ENCODE results near the gene RANBP9.

RANBP9 gene

GRCh38 chr6:13677878-13678254 lies 33.8 kb downstream of the RANBP9 start:
- FAIRE-seq: no peak

DNA sequence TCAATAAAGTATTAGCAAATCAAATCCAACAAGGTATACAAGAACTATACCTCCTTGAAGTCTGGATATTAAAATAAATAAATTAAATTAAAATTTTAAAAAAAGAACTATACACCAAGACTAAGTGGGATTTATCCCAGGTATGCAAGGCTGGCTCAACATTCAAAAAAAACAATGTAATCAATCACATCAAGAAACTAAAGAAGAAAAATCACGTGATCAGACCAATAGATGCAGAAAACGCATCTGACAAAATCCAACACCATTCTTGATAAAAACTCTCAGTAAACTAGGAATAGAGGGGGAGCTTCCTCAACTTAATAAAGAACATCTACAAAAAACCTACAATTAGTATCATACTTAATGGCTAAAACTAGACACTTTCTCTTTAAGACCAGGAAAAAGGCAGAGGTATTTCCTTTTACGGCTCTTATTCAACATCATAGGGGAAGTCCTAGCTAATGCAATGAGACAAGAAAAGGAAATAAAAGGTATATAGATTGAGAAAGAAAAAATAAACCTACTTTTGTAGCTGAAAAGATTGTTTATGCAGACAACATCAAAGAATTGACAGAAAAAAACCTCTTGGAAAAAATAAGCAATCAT lies 35.0 kb downstream of the RANBP9 start:
- no peak for FAIRE-seq

DNA sequence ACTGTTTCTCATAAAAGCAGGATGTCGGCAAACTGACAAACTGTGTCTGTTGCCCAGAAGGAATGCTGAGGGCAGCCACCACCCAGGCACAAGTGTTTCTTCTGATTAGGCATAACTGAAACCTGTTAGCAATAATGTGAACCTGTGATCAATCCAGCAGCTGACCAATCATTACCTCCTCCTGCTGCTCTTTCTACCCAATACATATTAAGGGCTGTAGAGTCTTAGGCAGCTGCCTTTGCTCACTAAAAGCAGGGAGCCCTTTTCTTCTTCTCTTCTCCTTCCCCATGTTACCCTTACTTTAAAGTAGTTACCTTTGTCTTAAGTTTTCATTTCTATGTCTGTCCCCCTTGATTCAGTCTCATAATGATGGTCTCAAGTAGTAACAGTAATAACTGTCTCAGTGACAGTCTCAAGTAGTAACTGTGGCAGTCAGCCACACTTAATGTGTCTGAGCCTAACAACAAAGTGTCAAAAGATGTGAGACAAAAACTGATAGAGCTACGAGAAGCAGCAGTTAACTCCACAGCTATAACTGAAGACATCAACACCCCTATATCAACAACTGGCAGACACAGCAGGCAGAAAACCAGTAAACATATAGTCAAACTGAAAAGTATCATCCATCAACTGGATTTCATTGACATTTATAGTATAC lies 37.0 kb downstream of the RANBP9 start:
- FAIRE-seq: no peak

DNA sequence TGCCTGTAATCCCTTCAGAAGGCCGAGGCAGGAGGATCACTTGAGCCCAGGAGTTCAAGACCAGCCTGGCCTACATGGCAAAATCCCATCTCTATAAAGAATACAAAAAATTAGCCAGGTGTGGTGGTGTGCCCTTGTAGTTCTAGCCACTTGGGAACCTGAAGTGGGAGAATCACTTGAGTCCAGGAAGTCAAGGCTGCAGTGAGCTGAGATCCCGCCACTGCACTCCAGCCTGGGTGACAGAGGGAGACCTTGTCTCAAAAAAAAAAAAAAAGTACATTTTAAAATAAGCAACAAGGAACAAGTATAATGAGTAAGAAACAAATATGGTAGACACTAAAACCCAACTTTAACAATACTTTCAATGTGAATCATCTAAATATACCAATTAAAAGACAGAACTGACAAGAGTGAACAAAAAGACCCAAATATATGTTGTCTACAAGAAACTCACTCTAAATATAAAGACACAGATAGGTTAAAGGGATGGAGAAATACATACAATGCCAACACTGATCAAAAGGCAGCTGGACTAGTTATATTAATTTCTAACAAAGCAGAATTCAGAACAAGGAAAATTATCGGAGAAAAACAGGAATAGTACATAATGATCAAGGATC lies 37.7 kb downstream of the RANBP9 start:
- no peak for FAIRE-seq

DNA sequence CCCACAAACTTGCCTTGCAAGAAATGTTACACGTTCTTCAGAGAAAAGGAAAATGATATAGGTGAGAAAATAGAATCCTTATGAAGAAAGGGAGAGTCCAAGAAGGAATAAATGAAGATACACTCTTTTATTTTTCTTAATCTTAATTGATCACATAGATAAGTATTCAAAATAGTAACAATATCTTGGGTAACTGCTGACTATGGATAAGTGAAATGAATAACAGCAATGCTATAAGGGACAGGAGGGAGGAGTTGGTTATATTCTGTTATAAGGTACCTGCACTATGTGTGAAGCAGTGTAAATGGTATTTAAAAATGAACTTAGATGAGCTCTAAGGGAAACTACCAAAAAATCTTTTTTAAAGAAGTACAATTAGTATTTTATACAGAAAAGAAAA lies 38.3 kb downstream of the RANBP9 start:
- FAIRE-seq: no peak

DNA sequence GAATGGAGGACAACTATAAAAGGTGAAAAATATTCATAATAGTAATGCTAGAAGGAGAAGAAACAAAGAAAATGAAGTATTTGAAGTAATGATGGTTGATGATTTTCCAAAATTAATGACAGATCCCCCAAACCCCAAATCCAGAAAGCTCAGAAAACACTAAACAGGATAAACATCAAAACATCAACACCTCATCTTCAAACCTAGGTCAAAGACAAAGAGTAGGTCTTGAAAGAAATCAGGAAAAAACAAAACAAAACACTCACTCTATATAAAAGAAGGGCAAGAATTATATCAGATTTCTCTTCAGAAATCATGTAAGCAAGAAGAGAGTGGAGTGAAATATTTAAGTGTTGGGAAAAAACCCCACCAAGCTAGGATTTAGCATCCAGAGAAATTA lies 38.7 kb downstream of the RANBP9 start:
- no peak for FAIRE-seq

GRCh38 chr6:13671548-13672127 lies 40.0 kb downstream of the RANBP9 start:
- no peak for FAIRE-seq

DNA sequence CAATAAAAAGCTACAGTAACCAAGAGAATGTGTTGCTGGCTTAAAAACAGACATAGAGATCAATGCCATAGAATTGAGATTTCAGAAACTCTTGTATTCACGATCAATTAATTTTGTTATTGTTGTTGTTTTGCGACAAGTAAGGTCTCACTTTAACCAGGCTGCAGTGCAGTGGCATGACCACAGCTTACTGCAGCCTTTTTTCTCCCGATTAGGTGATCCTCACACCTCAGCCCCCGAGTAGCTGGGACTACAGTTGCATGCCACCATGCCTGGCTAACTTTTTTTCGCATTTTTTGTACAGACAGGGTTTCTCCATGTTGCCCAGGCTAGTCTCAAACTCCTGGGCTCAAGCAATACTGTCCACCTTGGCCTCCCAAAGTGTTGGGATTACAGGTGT lies 42.2 kb downstream of the RANBP9 start:
- FAIRE-seq: no peak

DNA sequence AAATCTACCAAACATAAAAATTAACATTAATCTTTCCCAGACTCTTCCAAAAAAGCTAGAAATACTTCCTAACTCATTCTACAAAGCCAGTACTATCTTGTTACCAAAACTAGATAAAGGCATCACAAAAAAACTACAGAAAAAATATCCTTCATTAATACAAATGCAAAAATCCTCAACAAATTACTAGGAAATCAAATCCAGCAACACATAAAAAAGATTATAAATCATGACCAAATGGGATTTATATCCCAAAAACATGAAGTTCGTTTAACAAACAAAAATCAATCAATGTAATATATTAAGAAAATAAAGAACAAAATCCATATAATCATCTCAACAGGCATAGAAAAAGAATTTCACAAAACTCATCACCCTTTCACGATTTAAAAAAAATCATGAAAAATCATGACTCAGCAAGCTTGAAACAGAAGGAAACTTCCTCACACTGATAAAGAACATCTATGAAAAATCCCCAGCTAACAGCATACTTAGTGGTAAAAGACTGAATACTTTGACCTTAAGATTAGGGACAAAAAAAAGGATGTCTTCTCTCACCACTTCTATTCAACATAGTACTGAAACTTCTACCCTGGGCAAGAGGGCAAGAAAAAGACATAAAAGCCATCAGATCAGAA lies 43.2 kb downstream of the RANBP9 start:
- FAIRE-seq: no peak

- no peak for FAIRE-seq
These were observed 44.0 kb downstream of the RANBP9 start for GRCh38 chr6:13667655-13668054.

DNA sequence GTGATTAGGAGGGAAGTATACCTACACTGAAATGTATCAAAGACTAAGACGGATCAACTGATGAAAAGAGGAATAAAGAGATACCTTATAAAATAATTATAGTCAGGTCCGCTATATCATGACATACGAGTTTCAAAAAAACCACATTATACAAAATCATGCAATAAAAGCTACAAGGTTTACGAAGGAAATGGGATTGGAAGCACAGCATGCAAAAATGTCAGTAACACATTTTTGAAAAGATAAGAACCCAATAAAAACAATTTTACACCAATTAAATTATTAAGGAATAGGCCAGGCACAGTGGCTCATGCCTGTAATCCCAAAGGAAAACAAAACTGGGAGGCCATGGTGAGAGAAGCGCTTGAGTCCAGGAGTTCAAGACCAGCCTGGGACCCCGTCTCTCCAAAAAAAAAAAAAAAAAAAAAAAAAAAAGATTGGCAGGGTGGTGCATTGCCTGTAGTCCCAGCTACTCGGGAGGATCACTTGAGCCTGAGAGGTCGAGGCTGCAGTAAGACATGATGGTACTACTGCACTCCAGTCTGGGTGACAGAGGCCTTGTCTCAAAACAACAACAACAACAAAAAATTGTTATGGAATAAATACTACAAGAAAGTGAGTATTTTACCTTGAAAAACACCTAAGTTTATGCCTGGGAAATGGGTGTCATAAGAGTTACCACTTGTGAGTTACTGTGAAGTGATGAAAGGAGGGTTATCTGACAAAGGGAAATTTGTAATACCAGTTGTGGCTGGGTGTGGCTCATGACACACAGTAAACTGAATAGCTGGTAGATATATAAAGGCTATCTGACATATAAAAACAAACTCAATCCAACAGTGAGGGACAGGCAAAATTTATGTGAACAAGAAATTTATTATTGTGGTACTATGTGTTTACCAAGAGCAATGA lies 45.2 kb downstream of the RANBP9 start:
- FAIRE-seq: no peak

DNA sequence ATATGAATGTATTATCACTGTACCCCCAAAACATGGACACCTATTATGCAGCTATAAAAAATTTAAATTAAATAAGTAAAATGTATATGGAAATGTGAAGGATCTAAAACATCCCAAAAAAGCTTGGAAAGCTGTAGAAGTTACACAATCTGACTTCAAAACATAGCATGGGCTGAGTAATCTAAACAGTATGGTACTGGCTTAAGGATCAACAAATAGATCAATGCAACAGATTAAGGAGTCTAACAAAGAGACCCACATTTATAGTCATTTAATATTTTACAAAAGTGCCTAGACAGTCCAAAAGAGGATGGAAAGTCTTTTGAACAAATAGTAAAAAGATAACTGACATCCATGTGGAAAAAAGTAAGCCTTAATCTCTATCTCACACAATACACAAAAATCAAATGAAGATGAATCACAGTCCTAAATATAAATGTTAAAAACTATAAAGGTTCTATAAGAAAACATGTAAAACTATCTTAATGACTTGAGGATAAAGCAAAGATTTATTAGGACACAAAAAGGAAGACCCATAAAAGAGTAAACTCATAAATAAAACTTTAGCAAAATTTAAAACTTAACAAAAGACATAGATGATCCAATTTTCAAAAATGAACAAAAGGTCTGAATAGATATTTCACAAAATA lies 46.8 kb downstream of the RANBP9 start:
- no peak for FAIRE-seq

DNA sequence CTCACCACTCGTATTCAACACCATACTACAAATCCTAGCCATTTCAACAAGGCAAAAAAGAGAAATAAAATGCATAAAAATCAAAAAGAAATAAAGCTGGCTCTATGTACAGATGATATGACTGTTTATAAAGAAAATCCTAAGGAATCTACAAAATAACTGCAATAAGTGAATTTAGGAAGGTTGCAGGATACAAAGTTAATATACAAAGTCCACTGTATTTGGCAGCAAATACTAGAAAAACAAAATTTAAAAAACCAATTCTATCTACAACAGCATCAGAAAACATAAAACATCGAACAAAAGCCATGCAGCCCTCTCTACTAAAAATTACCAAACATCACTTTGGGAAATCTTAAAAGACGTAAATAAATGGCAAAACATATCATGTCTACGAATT lies 47.6 kb downstream of the RANBP9 start:
- no peak for FAIRE-seq

- FAIRE-seq: no peak
These were observed 48.8 kb downstream of the RANBP9 start for GRCh38 chr6:13662651-13663334.

DNA sequence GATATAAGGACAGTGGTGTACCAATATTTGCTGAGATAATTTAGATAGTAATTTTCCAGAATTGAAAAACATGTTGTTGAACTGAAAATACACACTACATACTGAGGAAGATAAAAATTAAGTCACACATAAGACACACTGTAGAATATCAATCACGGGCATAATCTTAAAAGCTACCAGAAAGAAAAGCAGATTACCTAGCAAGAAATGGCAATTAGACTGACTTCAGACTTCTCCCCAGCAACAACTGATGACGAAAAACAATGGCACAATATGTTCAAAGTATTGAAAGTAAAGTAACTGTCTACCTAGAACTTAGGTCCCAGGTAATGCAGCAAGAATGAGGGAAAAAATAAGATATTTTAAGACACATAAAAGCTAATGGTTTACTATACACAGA lies 50.0 kb downstream of the RANBP9 start:
- no peak for FAIRE-seq

- FAIRE-seq: no peak
These were observed 50.7 kb downstream of the RANBP9 start for GRCh38 chr6:13660893-13661292.

- no peak for FAIRE-seq
These were observed 51.4 kb downstream of the RANBP9 start for GRCh38 chr6:13660273-13660672.

DNA sequence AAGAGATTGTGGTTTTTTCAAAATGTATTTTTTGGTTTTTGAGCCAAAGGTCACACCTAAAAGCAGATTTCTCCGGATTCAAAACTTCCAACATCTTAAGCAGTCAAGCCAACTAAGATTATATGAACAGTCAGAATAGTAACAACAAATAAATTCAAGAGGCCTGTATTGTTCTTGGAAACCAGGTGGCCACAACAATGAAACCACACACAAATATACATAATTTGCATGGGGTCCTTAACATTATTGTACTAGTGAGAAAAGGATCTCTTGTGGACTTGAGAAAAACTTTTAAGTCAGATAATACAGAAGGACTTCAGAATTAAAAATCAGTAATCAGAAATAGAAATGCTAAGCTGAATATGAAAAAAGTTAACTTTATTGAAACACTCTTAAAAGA lies 55.9 kb downstream of the RANBP9 start:
- no peak for FAIRE-seq

GRCh38 chr6:13654496-13654895 lies 57.1 kb downstream of the RANBP9 start:
- no peak for FAIRE-seq

GRCh38 chr6:13653296-13653695 lies 58.3 kb downstream of the RANBP9 start:
- no peak for FAIRE-seq

DNA sequence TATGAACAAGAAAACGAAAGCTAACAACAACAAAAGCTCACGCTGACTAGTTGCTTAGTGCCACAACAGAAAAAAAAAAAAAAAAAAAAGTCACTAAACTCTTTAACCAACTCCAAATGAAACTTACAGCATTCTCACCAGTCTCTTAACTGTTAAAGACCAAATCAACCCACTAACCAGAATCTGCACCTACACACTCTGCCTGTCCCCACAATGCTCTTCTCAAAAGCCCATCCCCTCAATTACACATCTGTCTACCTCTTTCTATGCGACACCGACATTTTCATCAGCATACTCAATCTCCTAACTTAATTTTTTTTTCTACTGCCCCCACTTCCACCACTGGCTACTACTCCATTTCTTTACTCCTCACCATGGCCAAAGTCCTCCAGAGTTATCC lies 62.2 kb downstream of the RANBP9 start:
- FAIRE-seq: no peak

- no peak for FAIRE-seq
These were observed 62.8 kb downstream of the RANBP9 start for GRCh38 chr6:13648850-13649249.

Data from G401.6 (cell line).